Mucosa of descending colon (tissue), 3 donors: ENCODE results near the gene PLB1. TPM values are rescaled to one million over a fixed set of nuclear protein-coding genes. Genes with fewer than 3 reads are reported as not detected.

Experiments
- ATAC-seq: fragments of 200-7000 bp; cut with Tn5 transposase; one replicate; pipeline ENCODE4 v1.9.1; 2020; ENCODE audit warnings: mild to moderate bottlenecking, moderate library complexity
- DNase-seq, 3 donors: peaks; one replicate each; pipeline ENCODE4 v3.0.0-alpha.2; 2020
- H3K36me3 ChIP-seq: fragments of 200-600 bp; one replicate; pipeline ENCODE4 v1.8.0; 2021; ENCODE audit warnings: low read depth, mild to moderate bottlenecking
- H3K4me1 ChIP-seq: fragments of 200-600 bp; one replicate; pipeline ENCODE4 v1.8.0; 2021; ENCODE audit warnings: low read depth, mild to moderate bottlenecking
- H3K4me3 ChIP-seq: fragments of 200-600 bp; one replicate; pipeline ENCODE4 v1.8.0; 2021; ENCODE audit warnings: mild to moderate bottlenecking
- H3K9me3 ChIP-seq: fragments of 200-600 bp; one replicate; pipeline ENCODE4 v1.8.0; 2021; ENCODE audit warnings: mild to moderate bottlenecking
- intact Hi-C, 2 donors: fragments of 100-400 bp; cut with DNase I in 1 of 2; cut with micrococcal nuclease in 1 of 2; formaldehyde crosslinking; loops; one replicate each; pipeline versions ENCODE4 v1.11.0 to v1.11.1; 2022; cut with DNase I, micrococcal nuclease
- total RNA-seq, 3 donors: library from RNA; stranded (reverse); fragmentation: NEBNext Ultra II Directional in 2 of 3; extraction: Animal tissue kit (Norgen Biotek cat#: 25700) in 2 of 3; gene quantifications; one replicate each; pipeline versions ENCODE4 v1.2.1 to v1.2.4, GENCODE V29; 2021 to 2023
- TF ChIP-seq, protein P1 (sequence below): fragments of 200-600 bp; IDR thresholded peaks from one replicate; pipeline ENCODE4 v1.8.0; 2022; ENCODE audit warnings: antibody characterized with exemption, mild to moderate bottlenecking
- donor health status: DM: no; HTN: no; CAD: no; lungs with moderate emphysema.
- donor health status: DM: no; HTN: no; CAD: no.
- donor health status: DM: no; HTN: yes; CAD: no.

Gene PLB1
- total RNA-seq, 3 donors from 2014 or later = 2.4 to 4.9 (median 3.6) TPM

DNA sequence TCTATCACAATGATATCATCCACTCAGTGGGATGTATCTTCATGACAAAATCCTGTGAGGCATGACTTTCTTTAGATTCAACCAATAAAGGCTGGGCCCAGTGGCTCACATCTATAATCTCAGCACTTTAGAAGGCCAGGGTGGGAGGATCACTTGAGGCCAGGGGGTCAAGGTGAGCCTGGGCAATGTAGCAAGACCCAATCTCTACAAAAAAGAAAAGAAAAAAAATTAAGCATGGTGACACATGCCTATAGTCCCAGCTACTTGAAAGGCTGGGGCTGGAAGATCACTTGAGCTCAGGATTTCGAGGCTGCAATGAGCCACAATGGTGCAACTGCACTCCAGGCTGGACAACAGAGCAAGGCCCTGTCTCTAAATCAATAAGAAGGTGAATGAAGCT, 68.0 kb downstream of the PLB1 start:
- TF ChIP-seq, protein P1, sequence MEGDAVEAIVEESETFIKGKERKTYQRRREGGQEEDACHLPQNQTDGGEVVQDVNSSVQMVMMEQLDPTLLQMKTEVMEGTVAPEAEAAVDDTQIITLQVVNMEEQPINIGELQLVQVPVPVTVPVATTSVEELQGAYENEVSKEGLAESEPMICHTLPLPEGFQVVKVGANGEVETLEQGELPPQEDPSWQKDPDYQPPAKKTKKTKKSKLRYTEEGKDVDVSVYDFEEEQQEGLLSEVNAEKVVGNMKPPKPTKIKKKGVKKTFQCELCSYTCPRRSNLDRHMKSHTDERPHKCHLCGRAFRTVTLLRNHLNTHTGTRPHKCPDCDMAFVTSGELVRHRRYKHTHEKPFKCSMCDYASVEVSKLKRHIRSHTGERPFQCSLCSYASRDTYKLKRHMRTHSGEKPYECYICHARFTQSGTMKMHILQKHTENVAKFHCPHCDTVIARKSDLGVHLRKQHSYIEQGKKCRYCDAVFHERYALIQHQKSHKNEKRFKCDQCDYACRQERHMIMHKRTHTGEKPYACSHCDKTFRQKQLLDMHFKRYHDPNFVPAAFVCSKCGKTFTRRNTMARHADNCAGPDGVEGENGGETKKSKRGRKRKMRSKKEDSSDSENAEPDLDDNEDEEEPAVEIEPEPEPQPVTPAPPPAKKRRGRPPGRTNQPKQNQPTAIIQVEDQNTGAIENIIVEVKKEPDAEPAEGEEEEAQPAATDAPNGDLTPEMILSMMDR = no peak
- ATAC-seq (no peak), DNase-seq (no peak)
- Histone ChIP-seq H3K36me3 (no peaks in the 10 kb centered on the region), H3K4me3 (no peak overlapping the region), H3K4me1 (peaks cover 3% of the 10 kb centered on the region), H3K9me3 (no peaks in the 10 kb centered on the region)
- intact Hi-C loops = no loop called here

DNA sequence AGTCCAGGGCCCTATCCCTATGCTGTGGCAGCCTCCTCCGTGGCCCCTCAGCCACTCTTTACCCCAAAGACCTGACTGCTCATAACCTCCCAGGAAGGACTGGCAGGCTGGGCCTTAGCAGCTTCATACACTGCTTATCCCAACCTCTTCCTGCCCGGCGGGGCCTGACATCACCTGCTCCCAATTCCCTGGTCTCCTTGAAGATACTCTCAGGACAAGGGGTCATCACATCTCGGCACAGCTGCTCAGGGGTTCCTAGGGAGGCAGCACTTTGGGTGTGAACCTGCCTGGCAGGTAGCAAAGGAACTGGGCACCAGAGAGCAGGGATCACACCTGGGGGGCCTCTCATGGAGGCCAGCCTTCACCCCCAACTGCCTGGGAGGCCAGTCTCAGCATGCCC, 68.5 kb downstream of the PLB1 start:
- ATAC-seq = no peak
- H3K36me3 ChIP-seq = no peaks in the 10 kb centered on the region

DNA sequence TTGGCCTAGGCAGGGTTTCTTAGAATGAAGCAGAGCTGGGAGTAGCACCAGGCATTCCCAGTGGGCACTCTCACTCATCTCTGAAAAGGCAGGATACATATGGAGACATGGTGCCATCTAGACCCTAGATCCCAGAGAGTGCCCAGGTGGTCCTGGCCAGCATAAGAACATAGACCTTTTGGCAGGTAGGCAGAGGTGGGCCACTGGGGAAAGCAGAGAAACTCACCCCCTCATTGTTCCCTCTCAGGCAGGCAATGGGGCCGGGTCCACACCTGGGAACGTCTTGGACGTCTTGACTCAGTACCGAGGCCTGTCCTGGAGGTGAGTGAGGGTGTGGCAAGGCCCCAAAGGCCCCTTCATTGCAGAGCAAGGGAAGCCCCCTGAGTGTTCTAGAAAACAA, 69.2 kb downstream of the PLB1 start:
- no peak for ATAC-seq
- DNase-seq = no peak
- H3K4me3 ChIP-seq = no peak overlapping the region
- H3K36me3 ChIP-seq = no peaks in the 10 kb centered on the region
- H3K4me1 ChIP-seq = peaks cover 3% of the 10 kb centered on the region
- TF ChIP-seq, protein P1 = no peak
- intact Hi-C loops = no loop called here
- no peaks in the 10 kb centered on the region for H3K9me3 ChIP-seq

More for the DNA sequence above, 68.5 kb downstream of the PLB1 start:
- Histone ChIP-seq H3K4me3 (no peak overlapping the region), H3K9me3 (no peaks in the 10 kb centered on the region), H3K4me1 (peaks cover 3% of the 10 kb centered on the region)
- TF ChIP-seq, protein P1 = no peak
- DNase-seq = no peak
- intact Hi-C loops = no loop called here

DNA sequence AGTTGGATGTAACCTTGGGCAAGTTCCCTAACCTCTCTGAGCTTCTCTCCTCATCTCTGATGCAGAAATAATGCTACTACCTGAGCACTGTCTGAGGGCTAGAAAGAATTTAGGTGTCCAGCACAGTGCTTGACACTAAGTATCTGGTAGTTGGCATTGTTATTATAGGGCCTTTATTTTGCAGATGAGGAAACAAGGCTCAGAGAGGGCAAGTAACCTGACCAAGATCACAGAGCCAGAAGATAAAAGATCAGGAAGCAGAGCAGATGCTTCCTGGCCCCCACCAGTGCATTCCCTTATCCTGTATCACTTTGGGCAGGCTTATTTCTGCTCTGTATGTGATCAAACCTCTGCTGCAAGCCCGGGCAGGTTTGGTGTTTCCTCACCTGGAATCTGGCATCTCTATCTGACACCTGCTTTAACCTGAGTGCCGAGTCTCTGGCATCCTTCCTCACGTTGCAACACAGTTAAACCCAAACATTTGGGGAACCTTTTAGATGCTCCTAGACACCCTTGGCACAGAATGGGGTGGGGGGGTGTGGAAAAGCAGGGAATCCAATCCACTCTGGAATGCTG, 69.9 kb downstream of the PLB1 start:
- Histone ChIP-seq H3K4me1 (peaks cover 3% of the 10 kb centered on the region), H3K4me3 (no peak overlapping the region), H3K36me3 (no peaks in the 10 kb centered on the region), H3K9me3 (no peaks in the 10 kb centered on the region)
- DNase-seq (no peak), ATAC-seq (no peak)
- TF ChIP-seq, protein P1 = no peak
- intact Hi-C loops = no loop called here

DNA sequence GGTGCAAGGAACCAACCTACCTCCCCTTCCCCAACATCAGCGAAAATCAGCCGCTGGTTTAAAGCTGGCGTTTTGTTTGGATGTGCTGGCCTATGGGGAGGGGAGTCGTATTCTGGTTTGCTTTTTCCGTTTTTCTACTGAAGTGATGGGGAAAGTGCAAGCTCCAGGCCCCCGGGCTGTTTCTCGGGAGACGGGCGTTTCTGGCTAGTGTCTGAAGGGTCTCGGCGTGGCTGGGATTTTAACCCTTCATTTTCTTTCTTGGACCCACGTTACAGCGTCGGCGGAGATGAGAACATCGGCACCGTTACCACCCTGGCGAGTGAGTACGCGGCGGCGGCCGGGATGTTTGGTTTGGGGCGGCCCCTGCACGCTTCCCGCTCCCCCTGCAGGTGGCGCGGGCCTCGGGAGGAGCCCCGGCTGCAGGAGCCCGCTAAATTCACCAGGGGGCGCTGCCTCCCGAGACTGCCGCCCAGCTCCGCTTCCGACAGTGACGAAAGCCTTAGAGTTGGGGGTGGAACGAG, 70.7 kb downstream of the PLB1 start:
- DNase-seq (peak; percentile 89 to 93 (median 90)), ATAC-seq (peak; percentile 100)
- TF ChIP-seq, protein P1 = peak; percentile 100
- peaks cover 3% of the 10 kb centered on the region for H3K4me1 ChIP-seq
- intact Hi-C loops = no loop called here
- no peaks in the 10 kb centered on the region for H3K9me3 ChIP-seq
- H3K36me3 ChIP-seq = no peaks in the 10 kb centered on the region
- no peak overlapping the region for H3K4me3 ChIP-seq

DNA sequence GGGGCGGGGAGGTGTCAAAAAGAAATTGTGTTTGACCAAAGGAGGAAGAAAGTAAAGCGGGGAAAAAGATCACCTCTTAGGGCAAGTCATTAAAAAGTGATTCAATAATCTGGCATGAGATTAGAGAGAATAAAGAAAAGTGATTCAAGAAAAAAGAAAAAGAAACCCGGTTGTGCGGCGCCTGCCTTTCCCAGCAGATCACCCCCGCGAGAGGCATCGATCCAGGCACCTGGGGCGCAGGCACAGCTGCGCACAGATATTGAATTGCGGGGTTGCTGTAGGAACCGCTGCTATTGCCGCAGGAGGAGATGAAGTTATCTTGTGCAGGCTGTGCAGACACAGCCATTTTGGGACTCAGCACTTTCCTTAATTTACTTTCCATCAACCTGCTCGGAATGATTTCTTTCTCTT, 71.2 kb downstream of the PLB1 start:
- peaks cover 3% of the 10 kb centered on the region for H3K4me1 ChIP-seq
- H3K4me3 ChIP-seq = no peak overlapping the region
- ATAC-seq (peak; percentile 39), DNase-seq (peak in 1 of 3 donors; percentile 29)
- no peaks in the 10 kb centered on the region for H3K9me3 ChIP-seq
- TF ChIP-seq, protein P1 = no peak
- no peaks in the 10 kb centered on the region for H3K36me3 ChIP-seq
- intact Hi-C loops = no loop called here
